Endodermal cell (in vitro differentiated cells): Measurements from ENCODE around the gene ATP2B3. TPM values are rescaled to one million over a fixed set of nuclear protein-coding genes. Genes with fewer than 3 reads are reported as not detected.

Experiments used
- DNase-seq: peaks from one replicate; pipeline ENCODE4 v3.0.0-alpha.2; 2017
- H3K27ac ChIP-seq: 2 replicates; pipeline ENCODE4 v1.5.1; 2013; ENCODE audit warnings: mild to moderate bottlenecking, low read depth, low read length, moderate library complexity
- H3K27me3 ChIP-seq: 2 replicates; pipeline ENCODE4 v1.6.1; 2013; ENCODE audit warnings: mild to moderate bottlenecking, low read length, moderate library complexity; ENCODE audit not compliant: insufficient read depth, control insufficient read depth, poor library complexity, severe bottlenecking
- H3K36me3 ChIP-seq: 2 replicates; pipeline ENCODE4 v1.7.0; 2013; ENCODE audit warnings: mild to moderate bottlenecking, low read length, moderate library complexity; ENCODE audit not compliant: control insufficient read depth, insufficient read depth
- H3K4me1 ChIP-seq: one replicate; pipeline ENCODE4 v1.7.0; 2013; ENCODE audit warnings: low read length; ENCODE audit not compliant: control insufficient read depth, insufficient read depth
- H3K4me3 ChIP-seq: 2 replicates; pipeline ENCODE4 v1.5.1; 2013; ENCODE audit warnings: mild to moderate bottlenecking, low read length, moderate library complexity
- H3K9ac ChIP-seq: 2 replicates; pipeline ENCODE4 v1.6.1; 2013; ENCODE audit warnings: mild to moderate bottlenecking, low read length, moderate library complexity; ENCODE audit not compliant: poor library complexity, severe bottlenecking; ENCODE audit errors: extremely low read depth
- H3K9me3 ChIP-seq: 2 replicates; pipeline ENCODE4 v1.6.1; 2013; ENCODE audit warnings: mild to moderate bottlenecking, low read length, moderate library complexity; ENCODE audit not compliant: control insufficient read depth
- H3K27ac Mint-ChIP-seq: 2 replicates; pipeline ENCODE4 v1.8.0; 2020; ENCODE audit warnings: mixed read lengths
- H3K27me3 Mint-ChIP-seq: 2 replicates; pipeline ENCODE4 v1.8.0; 2021; ENCODE audit warnings: mild to moderate bottlenecking, mixed read lengths; ENCODE audit not compliant: insufficient read depth
- H3K36me3 Mint-ChIP-seq: 2 replicates; pipeline ENCODE4 v1.8.0; 2020; ENCODE audit warnings: low read depth, mixed read lengths
- H3K4me1 Mint-ChIP-seq: 2 replicates; pipeline ENCODE4 v1.8.0; 2020; ENCODE audit warnings: mixed read lengths
- H3K4me3 Mint-ChIP-seq: 2 replicates; pipeline ENCODE4 v1.8.0; 2020; ENCODE audit warnings: mild to moderate bottlenecking, moderate library complexity, mixed read lengths
- H3K9me3 Mint-ChIP-seq: 2 replicates; pipeline ENCODE4 v1.8.0; 2020; ENCODE audit warnings: mild to moderate bottlenecking, mixed read lengths
- CTCF ChIP-seq: fragments of 200-600 bp; sonication (generic); conservative IDR thresholded peaks from 2 replicates; pipeline ENCODE4 v1.5.0; 2021; ENCODE audit warnings: antibody characterized with exemption, mild to moderate bottlenecking
- WGBS, 2 experiments: methylation state at CpG; one replicate each; pipeline versions ENCODE4 v1.1.5 to v1.1.7; 2013; ENCODE audit warnings: missing lambda C conversion rate in 2 of 2, mixed read lengths in 1 of 2; ENCODE audit not compliant: insufficient coverage in 1 of 2, insufficient read length in 1 of 2; 5-methylcytosine and 5-hydroxymethylcytosine counted together
- total RNA-seq, 2 donors: library from RNA; stranded (reverse); fragmentation: NEBNext Ultra II Directional in 1 of 2; extraction: Animal tissue kit (Norgen Biotek cat#: 25700) in 1 of 2; gene quantifications; 2 replicates in 1 of 2; 3 replicates in 1 of 2; pipeline ENCODE4 v1.2.1, GENCODE V29; 2021

ATP2B3 gene
- total RNA-seq, 2 donors from 2014 or later, result not detected

- Mint-ChIP-seq H3K9me3 (peaks cover 41% of the 10 kb centered on the region), H3K27ac (no peak overlapping the region), H3K4me1 (no peaks in the 10 kb centered on the region), H3K4me3 (no peak overlapping the region), H3K27me3 (no peaks in the 10 kb centered on the region), H3K36me3 (no peaks in the 10 kb centered on the region)
- H3K27ac ChIP-seq, result no peak overlapping the region
- no peaks in the 10 kb centered on the region for H3K4me1 ChIP-seq
- H3K27me3 ChIP-seq, result no peaks in the 10 kb centered on the region
- WGBS, 2 experiments, result 82% methylated on average over 17 of the region's 17 CpGs; no CpG with 5 or more reads in 1 of the 2 experiments
- H3K9ac ChIP-seq, result no peak overlapping the region
- no peak for DNase-seq
- no peak overlapping the region for H3K4me3 ChIP-seq
- no peaks in the 10 kb centered on the region for H3K9me3 ChIP-seq
- H3K36me3 ChIP-seq, result no peaks in the 10 kb centered on the region
- no peak for TF ChIP-seq CTCF
Observed at GRCh38 chrX:153495362-153495751, 22.1 kb upstream of the ATP2B3 start.

- Mint-ChIP-seq H3K27me3 (no peaks in the 10 kb centered on the region), H3K27ac (no peak overlapping the region), H3K4me3 (no peak overlapping the region), H3K4me1 (no peaks in the 10 kb centered on the region), H3K36me3 (peaks cover 2% of the 10 kb centered on the region), H3K9me3 (peaks cover 46% of the 10 kb centered on the region)
- no peaks in the 10 kb centered on the region for H3K4me1 ChIP-seq
- H3K9ac ChIP-seq, result no peak overlapping the region
- no peak overlapping the region for H3K4me3 ChIP-seq
- H3K36me3 ChIP-seq, result no peaks in the 10 kb centered on the region
- no peak for TF ChIP-seq CTCF
- H3K27me3 ChIP-seq, result no peaks in the 10 kb centered on the region
- H3K9me3 ChIP-seq, result no peaks in the 10 kb centered on the region
- DNase-seq, result no peak
- 80 to 90% methylated on average over 2 to 18 of the region's 18 CpGs for WGBS, 2 experiments
- no peak overlapping the region for H3K27ac ChIP-seq
Observed at GRCh38 chrX:153495903-153496589, 21.4 kb upstream of the ATP2B3 start.

- Histone ChIP-seq H3K27me3 (no peaks in the 10 kb centered on the region), H3K27ac (no peak overlapping the region), H3K9ac (no peak overlapping the region), H3K9me3 (no peaks in the 10 kb centered on the region), H3K4me3 (no peak overlapping the region), H3K36me3 (no peaks in the 10 kb centered on the region), H3K4me1 (no peaks in the 10 kb centered on the region)
- no peak for DNase-seq
- Mint-ChIP-seq H3K27me3 (no peaks in the 10 kb centered on the region), H3K9me3 (peaks cover 44% of the 10 kb centered on the region), H3K4me3 (no peak overlapping the region), H3K36me3 (peaks cover 2% of the 10 kb centered on the region), H3K27ac (no peak overlapping the region), H3K4me1 (no peaks in the 10 kb centered on the region)
- TF ChIP-seq CTCF, result no peak
- WGBS, 2 experiments, result 74 to 83% methylated on average over 2 to 3 of the region's 8 CpGs
Observed at GRCh38 chrX:153496590-153496959, 20.9 kb upstream of the ATP2B3 start.
